Spleen (tissue), 11 donors: Measurements from ENCODE around the gene ARFGEF3. TPM values are rescaled to one million over a fixed set of nuclear protein-coding genes. Genes with fewer than 3 reads are reported as not detected.

Experiments
- DNase-seq: peaks from one replicate; pipeline ENCODE4 v3.0.0-alpha.2; 2020
- H3K27ac ChIP-seq, 8 donors: fragments of 200-600 bp; sonication (generic) in 7 of 8; 1 replicate in 4 of 8; 2 replicates in 4 of 8; pipeline versions ENCODE4 v1.5.0 to v1.8.0; 2016 to 2021; ENCODE audit warnings: inconsistent platforms in 4 of 8, mild to moderate bottlenecking in 4 of 8, moderate library complexity in 1 of 8
- H3K27me3 ChIP-seq, 7 donors: fragments of 200-600 bp; sonication (generic) in 6 of 7; replicated peaks in 1 of 7; 1 replicate in 4 of 7; 2 replicates in 3 of 7; pipeline versions ENCODE4 v1.5.0 to v1.8.0; 2016 to 2021; ENCODE audit warnings: inconsistent platforms in 3 of 7, mild to moderate bottlenecking in 1 of 7
- H3K36me3 ChIP-seq, 6 donors: fragments of 200-600 bp; sonication (generic) in 5 of 6; 1 replicate in 4 of 6; 2 replicates in 2 of 6; pipeline versions ENCODE4 v1.5.0 to v1.8.0; 2016 to 2021; ENCODE audit warnings: inconsistent platforms in 2 of 6
- H3K4me1 ChIP-seq, 6 donors: fragments of 200-600 bp; sonication (generic) in 5 of 6; 1 replicate in 3 of 6; 2 replicates in 3 of 6; pipeline versions ENCODE4 v1.5.0 to v1.8.0; 2016 to 2021; ENCODE audit warnings: inconsistent platforms in 3 of 6
- H3K4me3 ChIP-seq, 8 donors: fragments of 200-600 bp; sonication (generic) in 7 of 8; 1 replicate in 4 of 8; 2 replicates in 4 of 8; pipeline versions ENCODE4 v1.5.0 to v1.8.0; 2016 to 2021; ENCODE audit warnings: inconsistent platforms in 4 of 8, mild to moderate bottlenecking in 4 of 8, moderate library complexity in 2 of 8
- H3K9me3 ChIP-seq, 8 donors: fragments of 200-600 bp; sonication (generic) in 7 of 8; 1 replicate in 4 of 8; 2 replicates in 4 of 8; pipeline versions ENCODE4 v1.5.0 to v1.8.0; 2016 to 2021; ENCODE audit warnings: inconsistent platforms in 4 of 8
- POLR2A ChIP-seq, 3 donors: fragments of 450-650 bp; IDR thresholded peaks; one replicate each; pipeline ENCODE4 v1.5.1; 2017; ENCODE audit warnings: antibody characterized with exemption in 3 of 3, mild to moderate bottlenecking in 1 of 3
- POLR2AphosphoS5 ChIP-seq, 3 donors: sonication (generic); formaldehyde crosslinking; IDR thresholded peaks; one replicate each; pipeline ENCODE4 v1.5.1; 2017; ENCODE audit warnings: antibody characterized with exemption in 3 of 3
- whole genome bisulfite sequencing, 5 donors: extraction: QIAGEN DNeasy Blood & Tissue Kit in 3 of 5; methylation state at CpG; one replicate each; pipeline versions ENCODE4 v1.1.5 to v1.1.7; 2013 to 2018; 5-methylcytosine and 5-hydroxymethylcytosine counted together
- intact Hi-C: fragments of 100-400 bp; cut with DNase I; formaldehyde crosslinking; loops from one replicate; pipeline ENCODE4 v1.15.0; 2023; ENCODE audit warnings: low total_unique reads
- polyA plus RNA-seq, 3 donors: library from polyadenylated mRNA; stranded (reverse); fragments of 200-250 nt; gene quantifications; one replicate each; pipeline ENCODE4 v1.2.1, GENCODE V29; 2013
- total RNA-seq, 7 donors: library from RNA; depleted of rRNA in 3 of 7; stranded (reverse); fragments of >200 nt in 3 of 7; fragmentation: NEBNext Ultra II Directional in 4 of 7; extraction: Animal tissue kit (Norgen Biotek cat#: 25700) in 4 of 7; gene quantifications; one replicate each; pipeline versions ENCODE4 v1.1.0 to v1.2.1, GENCODE V29; 2016 to 2021
- TF ChIP-seq, protein P1 (sequence below), 11 experiments: fragments of 200-600 bp in 7 of 11; fragments of 450-650 bp in 4 of 11; sonication (generic) in 4 of 11; IDR thresholded peaks in 8 of 11; conservative IDR thresholded peaks in 3 of 11; 1 replicate in 7 of 11; 2 replicates in 4 of 11; pipeline versions ENCODE4 v1.4.0 to v1.8.0; 2016 to 2021; ENCODE audit warnings: antibody characterized with exemption in 11 of 11, inconsistent platforms in 4 of 11, mild to moderate bottlenecking in 1 of 11
- donor health status: healthy with polysubstance abuse.
- donor health status: DM: no; HTN: no; CAD: no; lungs with moderate emphysema.
- donor health status: DM: no; HTN: no; CAD: no.
- donor health status: Bipolar disorder and iron deficiency.
- donor health status: healthy.
- donor health status: DM: no; HTN: no; CAD: no.
- donor health status: DM: yes; HTN: yes; CAD: no.

The ARFGEF3 gene
- total and polyA plus RNA-seq, 10 donors: 0.09 to 3.1 (median 1.7) TPM

DNA sequence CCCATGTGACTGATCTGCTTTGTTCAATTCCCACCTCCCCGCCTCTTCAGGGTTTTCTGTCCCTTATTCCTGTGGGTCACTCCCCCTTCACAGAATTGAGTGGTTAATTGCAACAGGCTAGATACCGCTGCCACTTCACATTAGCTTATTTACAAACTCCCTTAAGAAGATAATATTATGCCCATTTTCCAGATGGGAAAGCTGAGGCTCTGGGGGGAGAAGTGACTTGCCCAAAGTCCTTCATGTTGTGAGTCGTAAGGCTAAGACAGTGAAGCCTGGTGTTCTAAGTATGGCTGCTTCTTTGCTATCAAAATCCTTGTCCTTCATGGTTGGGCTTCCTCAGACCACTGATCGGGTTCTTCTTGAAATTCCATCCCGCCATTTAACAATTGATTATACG, 96.5 kb downstream of the ARFGEF3 start:
- no peak overlapping the region for H3K27ac ChIP-seq
- H3K27me3 ChIP-seq: peaks cover 0 to 16% (median 0%) of the 10 kb centered on the region in 7 donors
- DNase-seq: no peak
- H3K9me3 ChIP-seq: no peaks in the 10 kb centered on the region
- H3K4me1 ChIP-seq: no peaks in the 10 kb centered on the region
- intact Hi-C loops: no loop called here
- no peaks in the 10 kb centered on the region for H3K36me3 ChIP-seq
- WGBS, 5 donors: 88 to 96% (median 90%) methylated on average over 6 of the region's 6 CpGs
- TF ChIP-seq POLR2AphosphoS5 (IDR thresholded peaks at IDR 0.05) (no peak), POLR2A (IDR thresholded peaks at IDR 0.05) (no peak)
- TF ChIP-seq, protein P1, sequence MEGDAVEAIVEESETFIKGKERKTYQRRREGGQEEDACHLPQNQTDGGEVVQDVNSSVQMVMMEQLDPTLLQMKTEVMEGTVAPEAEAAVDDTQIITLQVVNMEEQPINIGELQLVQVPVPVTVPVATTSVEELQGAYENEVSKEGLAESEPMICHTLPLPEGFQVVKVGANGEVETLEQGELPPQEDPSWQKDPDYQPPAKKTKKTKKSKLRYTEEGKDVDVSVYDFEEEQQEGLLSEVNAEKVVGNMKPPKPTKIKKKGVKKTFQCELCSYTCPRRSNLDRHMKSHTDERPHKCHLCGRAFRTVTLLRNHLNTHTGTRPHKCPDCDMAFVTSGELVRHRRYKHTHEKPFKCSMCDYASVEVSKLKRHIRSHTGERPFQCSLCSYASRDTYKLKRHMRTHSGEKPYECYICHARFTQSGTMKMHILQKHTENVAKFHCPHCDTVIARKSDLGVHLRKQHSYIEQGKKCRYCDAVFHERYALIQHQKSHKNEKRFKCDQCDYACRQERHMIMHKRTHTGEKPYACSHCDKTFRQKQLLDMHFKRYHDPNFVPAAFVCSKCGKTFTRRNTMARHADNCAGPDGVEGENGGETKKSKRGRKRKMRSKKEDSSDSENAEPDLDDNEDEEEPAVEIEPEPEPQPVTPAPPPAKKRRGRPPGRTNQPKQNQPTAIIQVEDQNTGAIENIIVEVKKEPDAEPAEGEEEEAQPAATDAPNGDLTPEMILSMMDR (IDR thresholded peaks at IDR 0.05 in 8 of 11, conservative IDR thresholded peaks at IDR 0.05 in 3 of 11): no peak
- no peak overlapping the region for H3K4me3 ChIP-seq

DNA sequence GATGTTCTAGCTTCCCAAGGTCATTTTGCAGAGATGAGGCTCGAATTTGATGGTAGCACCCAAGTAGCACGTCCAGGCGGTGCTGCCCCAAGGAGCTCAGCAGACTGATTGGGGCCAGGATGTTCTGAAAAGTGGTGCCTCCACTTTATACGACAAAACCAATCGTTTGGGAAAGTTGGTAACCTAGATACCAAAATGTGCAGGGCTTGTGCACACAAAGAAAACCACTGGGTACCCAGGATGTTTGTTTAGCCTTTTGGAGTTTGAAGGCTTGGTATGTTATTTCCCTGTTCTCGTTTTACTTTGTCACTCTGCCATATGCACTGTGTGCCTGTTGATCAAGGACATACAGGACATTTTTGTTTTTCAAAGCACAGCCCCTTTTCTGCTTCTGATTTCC, 97.3 kb downstream of the ARFGEF3 start:
- Histone ChIP-seq H3K27ac (no peak overlapping the region), H3K4me3 (no peak overlapping the region), H3K27me3 (peaks cover 0 to 10% (median 0%) of the 10 kb centered on the region in 7 donors), H3K36me3 (no peaks in the 10 kb centered on the region), H3K4me1 (no peaks in the 10 kb centered on the region), H3K9me3 (no peaks in the 10 kb centered on the region)
- intact Hi-C loops: no loop called here
- TF ChIP-seq POLR2AphosphoS5 (IDR thresholded peaks at IDR 0.05): no peak
- TF ChIP-seq, protein P1 (IDR thresholded peaks at IDR 0.05 in 8 of 11, conservative IDR thresholded peaks at IDR 0.05 in 3 of 11): no peak
- TF ChIP-seq POLR2A (IDR thresholded peaks at IDR 0.05): no peak
- WGBS, 5 donors: 78 to 87% (median 81%) methylated on average over 6 of the region's 6 CpGs
- DNase-seq: no peak

DNA sequence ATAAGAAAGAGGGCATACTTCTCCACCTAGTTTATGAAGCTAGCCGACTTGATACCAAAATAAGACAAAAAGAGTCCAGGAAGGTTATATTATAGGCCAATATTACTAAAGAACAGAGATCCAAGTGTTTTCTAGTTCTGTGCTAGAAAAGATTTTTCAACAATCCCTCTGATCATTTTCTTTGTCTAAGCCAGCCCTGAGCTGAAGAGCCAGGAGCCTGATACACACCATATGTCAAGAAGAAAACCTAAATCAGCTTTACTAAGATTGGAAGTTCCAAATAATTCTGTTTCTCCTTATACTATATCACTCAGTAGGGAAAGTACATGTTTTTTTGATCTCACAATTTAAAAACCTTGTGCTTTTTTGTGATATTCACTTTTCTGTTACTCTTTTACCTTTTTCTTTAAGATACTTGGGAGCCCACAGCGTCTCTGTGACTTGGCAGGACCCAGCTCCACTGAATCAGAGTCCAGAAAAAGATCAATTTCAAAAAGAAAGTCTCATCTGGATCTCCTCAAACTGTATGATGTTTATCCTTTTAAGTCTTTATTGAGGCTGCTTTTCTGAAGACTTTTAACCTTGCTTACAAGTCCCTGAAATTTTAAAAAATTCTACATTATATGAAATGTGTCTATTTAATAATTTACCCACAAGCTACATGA, 99.5 kb downstream of the ARFGEF3 start:
- 69 to 92% (median 84%) methylated on average over 2 of the region's 2 CpGs for whole genome bisulfite sequencing, 5 donors
- no peak overlapping the region for H3K27ac ChIP-seq
- H3K4me1 ChIP-seq: no peaks in the 10 kb centered on the region
- H3K9me3 ChIP-seq: no peaks in the 10 kb centered on the region
- intact Hi-C loops: no loop called here
- peaks cover 0 to 9% (median 0%) of the 10 kb centered on the region in 7 donors for H3K27me3 ChIP-seq
- TF ChIP-seq, protein P1 (IDR thresholded peaks at IDR 0.05 in 8 of 11, conservative IDR thresholded peaks at IDR 0.05 in 3 of 11): no peak
- TF ChIP-seq POLR2AphosphoS5 (IDR thresholded peaks at IDR 0.05): no peak
- no peak for TF ChIP-seq POLR2A (IDR thresholded peaks at IDR 0.05)
- no peaks in the 10 kb centered on the region for H3K36me3 ChIP-seq
- DNase-seq: no peak
- no peak overlapping the region for H3K4me3 ChIP-seq

DNA sequence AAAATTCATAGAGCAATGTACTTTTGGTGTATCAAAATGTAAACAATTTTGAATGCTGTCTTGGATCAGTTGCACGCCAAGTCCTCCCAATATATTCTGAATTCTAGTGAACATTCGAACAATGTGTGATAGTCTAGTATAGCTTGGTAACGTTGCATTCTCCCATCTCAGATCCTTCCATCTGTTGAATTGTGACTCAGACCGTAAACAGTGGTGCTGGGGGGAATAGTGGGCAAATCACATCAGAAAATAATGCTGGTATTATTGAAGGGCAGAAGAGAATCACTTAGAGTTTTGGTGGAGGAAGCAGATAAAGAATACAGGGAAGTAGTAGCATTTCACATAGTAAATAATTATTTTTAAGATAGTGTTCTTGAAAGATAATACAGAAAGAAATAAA, 102.2 kb downstream of the ARFGEF3 start:
- Histone ChIP-seq H3K9me3 (no peaks in the 10 kb centered on the region), H3K4me3 (no peak overlapping the region), H3K36me3 (no peaks in the 10 kb centered on the region), H3K27me3 (peaks cover 0 to 15% (median 0%) of the 10 kb centered on the region in 7 donors), H3K4me1 (no peaks in the 10 kb centered on the region), H3K27ac (no peak overlapping the region)
- intact Hi-C loops: no loop called here
- 74 to 80% (median 76%) methylated on average over 4 of the region's 4 CpGs for WGBS, 5 donors
- TF ChIP-seq POLR2AphosphoS5 (IDR thresholded peaks at IDR 0.05) (no peak), POLR2A (IDR thresholded peaks at IDR 0.05) (no peak)
- TF ChIP-seq, protein P1 (IDR thresholded peaks at IDR 0.05 in 8 of 11, conservative IDR thresholded peaks at IDR 0.05 in 3 of 11): no peak
- DNase-seq: no peak
